NCI-H345 (cell line): Measurements from ENCODE around the gene PCDHA3.
"Not testable (repeated sequence)": the region's sequence is repeated elsewhere in the genome, so short reads cannot be mapped to it uniquely, and the experiment has no call there.

Source experiments
- DNase-seq: peaks from one replicate; lab custom pipeline; 2025; lab: John Stamatoyannopoulos, UW

PCDHA3 gene

GRCh38 chr5:140821375-140822280 is 20.8 kb downstream of the PCDHA3 start, which contains the start of gene PCDHA5:
Gene PCDHA5 (plus strand): TSS chr5:140821613.
- DNase-seq: peak; percentile 85

- DNase-seq: no peak
Observed at GRCh38 chr5:140822281-140822629, 21.4 kb downstream of the PCDHA3 start.

- DNase-seq: not testable (repeated sequence)
Observed at GRCh38 chr5:140822969-140823368, 22.1 kb downstream of the PCDHA3 start.

- no peak for DNase-seq
Observed at GRCh38 chr5:140823475-140823874, 22.6 kb downstream of the PCDHA3 start.

- no peak for DNase-seq
Observed at GRCh38 chr5:140827704-140828361, 27.0 kb downstream of the PCDHA3 start, which contains the start of gene PCDHA6. Gene PCDHA6 (plus strand): TSS chr5:140827960. CDS start chr5:140828092, 132 bp downstream.

GRCh38 chr5:140828362-140828737 is 27.5 kb downstream of the PCDHA3 start:
- no peak for DNase-seq

GRCh38 chr5:140829511-140830501 is 28.9 kb downstream of the PCDHA3 start:
- not testable (repeated sequence) for DNase-seq

- peak; percentile 39 for DNase-seq
Observed at GRCh38 chr5:140833993-140834392, 33.1 kb downstream of the PCDHA3 start, which contains the start of gene PCDHA7. Gene PCDHA7 (plus strand): TSS chr5:140834269. CDS start chr5:140834384, 115 bp downstream.

GRCh38 chr5:140834439-140835008 is 33.7 kb downstream of the PCDHA3 start:
- peak; percentile 21 for DNase-seq

- DNase-seq: no peak
Observed at GRCh38 chr5:140835622-140836510, 35.0 kb downstream of the PCDHA3 start.

- DNase-seq: no peak
Observed at GRCh38 chr5:140840978-140841962, 40.4 kb downstream of the PCDHA3 start, which contains the start of gene PCDHA8. Gene PCDHA8 (plus strand): TSS chr5:140841187. CDS start chr5:140841322, 135 bp downstream.

GRCh38 chr5:140842798-140843733 is 42.2 kb downstream of the PCDHA3 start:
- no peak for DNase-seq

- DNase-seq: not testable (repeated sequence)
Observed at GRCh38 chr5:140848139-140849102, 47.6 kb downstream of the PCDHA3 start, which contains the start of gene PCDHA9. Gene PCDHA9 (plus strand): TSS chr5:140848382. CDS start chr5:140848496, 114 bp downstream.

GRCh38 chr5:140849831-140850634 is 49.2 kb downstream of the PCDHA3 start:
- not testable (repeated sequence) for DNase-seq
